Gastrocnemius medialis (tissue), 4 donors: ENCODE data around the gene TSC22D3.

Experiments
- CTCF ChIP-seq, 5 experiments: fragments of 450-650 bp in 3 of 5; fragments of 200-600 bp in 2 of 5; sonication (generic) in 2 of 5; IDR thresholded peaks in 4 of 5; conservative IDR thresholded peaks in 1 of 5; 1 replicate in 4 of 5; 2 replicates in 1 of 5; pipeline ENCODE4 v1.5.1; 2016 to 2019; ENCODE audit warnings: antibody characterized with exemption in 5 of 5, mild to moderate bottlenecking in 3 of 5, moderate library complexity in 3 of 5
- POLR2A ChIP-seq, 2 donors: fragments of 450-650 bp; IDR thresholded peaks; one replicate each; pipeline ENCODE4 v1.6.1; 2017; ENCODE audit warnings: antibody characterized with exemption in 2 of 2, mild to moderate bottlenecking in 2 of 2, moderate library complexity in 2 of 2

- no peak for TF ChIP-seq CTCF (IDR thresholded peaks at IDR 0.05 in 4 of 5, conservative IDR thresholded peaks at IDR 0.05 in 1 of 5)
- TF ChIP-seq POLR2A (IDR thresholded peaks at IDR 0.05) = no peak
These were observed 74.8 kb downstream of the TSC22D3 start for GRCh38 chrX:107700790-107701189.
